ENCODE data around the gene TIPIN. TPM values are rescaled to one million over a fixed set of nuclear protein-coding genes. Genes with fewer than 3 reads are reported as not detected.
"Not testable (repeated sequence)": the region's sequence is repeated elsewhere in the genome, so short reads cannot be mapped to it uniquely, and the experiment has no call there.

The TIPIN gene
- polyA plus RNA-seq, 1 donor from 2014 or later, result 7.4 TPM

- Histone ChIP-seq H3K9ac (ENCODE audit: low read length) (peak overlapping the region; percentile 42), H3K27ac (ENCODE audit: low read length) (no peak overlapping the region), H3K79me2 (replicated peaks; ENCODE audit: insufficient read depth, low read length) (no peaks in the 10 kb centered on the region), H3K4me2 (ENCODE audit: low read length) (no peak overlapping the region), H2AFZ (ENCODE audit: low read depth, low read length) (no peak overlapping the region), H3K27me3 (ENCODE audit: insufficient read depth, low read depth, low read length) (no peaks in the 10 kb centered on the region), H3K36me3 (ENCODE audit: insufficient read depth, low read length) (no peaks in the 10 kb centered on the region), H4K20me1 (ENCODE audit: insufficient read depth) (no peaks in the 10 kb centered on the region), H3F3A (ENCODE audit: insufficient read depth, low read length, poor library complexity, severe bottlenecking) (no peaks in the 10 kb centered on the region), H3K9me2 (ENCODE audit: insufficient read depth, low read length) (no peaks in the 10 kb centered on the region), H3K9me3 (ENCODE audit: low read length) (no peaks in the 10 kb centered on the region), H3K4me3 (ENCODE audit: low read length) (peak overlapping the region; percentile 62)
- TF ChIP-seq POLR2AphosphoS5 (IDR thresholded peaks at IDR 0.05) (no peak), EP300 (conservative IDR thresholded peaks at IDR 0.05; ENCODE audit: poor library complexity, severe bottlenecking) (no peak)
Measured at GRCh38 chr15:66356077-66356358, 467 bp downstream of the TIPIN start.

DNA sequence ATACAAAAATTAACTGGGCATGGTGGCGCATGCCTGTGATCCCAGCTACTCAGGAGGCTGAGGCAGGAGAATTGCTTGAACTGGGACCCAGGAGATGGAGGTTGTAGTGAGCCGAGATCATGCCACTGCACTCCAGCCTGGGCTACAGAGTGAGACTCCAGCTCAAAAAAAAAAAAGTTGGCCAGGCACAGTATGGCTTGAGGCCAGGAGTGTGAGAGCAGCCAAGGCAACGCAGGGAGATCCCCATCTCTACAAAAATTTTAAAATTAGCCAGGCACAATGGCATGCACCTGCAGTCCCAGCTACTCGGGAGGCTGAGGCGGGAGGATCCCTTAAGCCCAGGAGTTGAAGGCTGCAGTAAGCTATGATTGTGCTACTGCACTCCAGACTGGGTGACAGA is 8.0 kb downstream of the TIPIN start:
- H3K4me3 ChIP-seq (ENCODE audit: low read length); H3K27ac ChIP-seq (ENCODE audit: low read length); H3K9me2 ChIP-seq (ENCODE audit: insufficient read depth, low read length); H3K4me2 ChIP-seq (ENCODE audit: low read length); H3K9me3 ChIP-seq (ENCODE audit: low read length); H4K20me1 ChIP-seq (ENCODE audit: insufficient read depth); H3K79me2 ChIP-seq (replicated peaks; ENCODE audit: insufficient read depth, low read length); H3K36me3 ChIP-seq (ENCODE audit: insufficient read depth, low read length); H2AFZ ChIP-seq (ENCODE audit: low read depth, low read length); H3K9ac ChIP-seq (ENCODE audit: low read length); H3K27me3 ChIP-seq (ENCODE audit: insufficient read depth, low read depth, low read length); H3F3A ChIP-seq (ENCODE audit: insufficient read depth, low read length, poor library complexity, severe bottlenecking): not testable (repeated sequence)

GRCh38 chr15:66328771-66329170 is 27.7 kb downstream of the TIPIN start:
- H3K27ac ChIP-seq (ENCODE audit: low read length), result no peak overlapping the region
- H4K20me1 ChIP-seq (ENCODE audit: insufficient read depth), result no peaks in the 10 kb centered on the region
- H3K4me2 ChIP-seq (ENCODE audit: low read length), result no peak overlapping the region
- H3K9me3 ChIP-seq (ENCODE audit: low read length), result no peaks in the 10 kb centered on the region
- H3F3A ChIP-seq (ENCODE audit: insufficient read depth, low read length, poor library complexity, severe bottlenecking), result no peaks in the 10 kb centered on the region
- no peaks in the 10 kb centered on the region for H3K36me3 ChIP-seq (ENCODE audit: insufficient read depth, low read length)
- H3K79me2 ChIP-seq (replicated peaks; ENCODE audit: insufficient read depth, low read length), result no peaks in the 10 kb centered on the region
- no peaks in the 10 kb centered on the region for H3K9me2 ChIP-seq (ENCODE audit: insufficient read depth, low read length)
- H3K4me3 ChIP-seq (ENCODE audit: low read length), result no peak overlapping the region
- H3K27me3 ChIP-seq (ENCODE audit: insufficient read depth, low read depth, low read length), result no peaks in the 10 kb centered on the region
- H2AFZ ChIP-seq (ENCODE audit: low read depth, low read length), result no peak overlapping the region
- no peak overlapping the region for H3K9ac ChIP-seq (ENCODE audit: low read length)
- TF ChIP-seq EZH2 (IDR thresholded peaks at IDR 0.05; ENCODE audit: borderline replicate concordance, insufficient read depth, low read length, poor library complexity, severe bottlenecking) (no peak), TAF1 (IDR thresholded peaks at IDR 0.05; ENCODE audit: low read depth) (no peak), EP300 (conservative IDR thresholded peaks at IDR 0.05; ENCODE audit: poor library complexity, severe bottlenecking) (no peak)

- Histone ChIP-seq H3K9me3 (ENCODE audit: low read length) (no peaks in the 10 kb centered on the region), H4K20me1 (ENCODE audit: insufficient read depth) (no peaks in the 10 kb centered on the region), H3K27ac (ENCODE audit: low read length) (no peak overlapping the region), H3K79me2 (replicated peaks; ENCODE audit: insufficient read depth, low read length) (no peaks in the 10 kb centered on the region), H3K4me2 (ENCODE audit: low read length) (no peak overlapping the region), H3K9me2 (ENCODE audit: insufficient read depth, low read length) (no peaks in the 10 kb centered on the region), H3K27me3 (ENCODE audit: insufficient read depth, low read depth, low read length) (no peaks in the 10 kb centered on the region), H3F3A (ENCODE audit: insufficient read depth, low read length, poor library complexity, severe bottlenecking) (no peaks in the 10 kb centered on the region), H3K4me3 (ENCODE audit: low read length) (no peak overlapping the region), H2AFZ (ENCODE audit: low read depth, low read length) (no peak overlapping the region), H3K36me3 (ENCODE audit: insufficient read depth, low read length) (no peaks in the 10 kb centered on the region), H3K9ac (ENCODE audit: low read length) (no peak overlapping the region)
- TF ChIP-seq MXI1 (conservative IDR thresholded peaks at IDR 0.05; ENCODE audit: poor library complexity, severe bottlenecking) (no peak), TAF1 (IDR thresholded peaks at IDR 0.05; ENCODE audit: low read depth) (no peak), RAD21 (conservative IDR thresholded peaks at IDR 0.05) (no peak), POLR2AphosphoS5 (IDR thresholded peaks at IDR 0.05) (no peak), EP300 (conservative IDR thresholded peaks at IDR 0.05; ENCODE audit: poor library complexity, severe bottlenecking) (no peak), EZH2 (IDR thresholded peaks at IDR 0.05; ENCODE audit: borderline replicate concordance, insufficient read depth, low read length, poor library complexity, severe bottlenecking) (no peak), CTCF (IDR thresholded peaks at IDR 0.05; ENCODE audit: poor library complexity, severe bottlenecking) (no peak), REST (IDR thresholded peaks at IDR 0.05; ENCODE audit: borderline replicate concordance) (no peak), SMC3 (conservative IDR thresholded peaks at IDR 0.05; ENCODE audit: poor library complexity) (no peak)
Measured at GRCh38 chr15:66327736-66328135, 28.7 kb downstream of the TIPIN start.

Measured in neural cell (in vitro differentiated cells).